GM19452 (cell line): ENCODE results near the gene CRTC2.
"Not testable (repeated sequence)": the region's sequence is repeated elsewhere in the genome, so short reads cannot be mapped to it uniquely, and the experiment has no call there.

Experiments used
- ATAC-seq: cut with Tn5 transposase; IDR thresholded peaks from one replicate; pipeline ENCODE4 v1.9.1; 2021; ENCODE audit not compliant: unreplicated experiment

CRTC2 gene

GRCh38 chr1:153929981-153930948, 28.1 kb downstream of the CRTC2 start:
- no peak for ATAC-seq

GRCh38 chr1:153929426-153929825, 29.0 kb downstream of the CRTC2 start:
- no peak for ATAC-seq

GRCh38 chr1:153928791-153929341, 29.5 kb downstream of the CRTC2 start:
- no peak for ATAC-seq

- no peak for ATAC-seq
Measured at GRCh38 chr1:153928245-153928644, 30.2 kb downstream of the CRTC2 start.

- no peak for ATAC-seq
Measured at GRCh38 chr1:153926405-153926804, 32.0 kb downstream of the CRTC2 start.

GRCh38 chr1:153922972-153923925, 35.2 kb downstream of the CRTC2 start, which contains the start of gene GATAD2B:
Gene GATAD2B (minus strand): TSS chr1:153922972. CDS start chr1:153828347, 94,625 bp downstream.
- ATAC-seq, result peak; percentile 91

GRCh38 chr1:153922076-153922971, 36.1 kb downstream of the CRTC2 start:
- peak; percentile 27 for ATAC-seq

GRCh38 chr1:153921803-153922075, 36.7 kb downstream of the CRTC2 start:
- no peak for ATAC-seq

- no peak for ATAC-seq
Measured at GRCh38 chr1:153921080-153921802, 37.2 kb downstream of the CRTC2 start.

GRCh38 chr1:153919876-153920852, 38.2 kb downstream of the CRTC2 start:
- no peak for ATAC-seq

GRCh38 chr1:153916297-153916696, 42.1 kb downstream of the CRTC2 start:
- ATAC-seq, result no peak

GRCh38 chr1:153912349-153912748, 46.1 kb downstream of the CRTC2 start:
- no peak for ATAC-seq

GRCh38 chr1:153910560-153910959, 47.9 kb downstream of the CRTC2 start:
- not testable (repeated sequence) for ATAC-seq

- no peak for ATAC-seq
Measured at GRCh38 chr1:153908071-153908470, 50.3 kb downstream of the CRTC2 start.

GRCh38 chr1:153907134-153907533, 51.3 kb downstream of the CRTC2 start:
- ATAC-seq, result no peak

GRCh38 chr1:153906396-153906795, 52.0 kb downstream of the CRTC2 start:
- no peak for ATAC-seq

- not testable (repeated sequence) for ATAC-seq
Measured at GRCh38 chr1:153905908-153906307, 52.5 kb downstream of the CRTC2 start.

GRCh38 chr1:153903841-153904455, 54.5 kb downstream of the CRTC2 start:
- no peak for ATAC-seq
